HG03159 (cell line): ENCODE results near the gene APOC3.
"Not testable (repeated sequence)": the region's sequence is repeated elsewhere in the genome, so short reads cannot be mapped to it uniquely, and the experiment has no call there.

ENCODE experiments used
- ATAC-seq: cut with Tn5 transposase; IDR thresholded peaks from one replicate; pipeline ENCODE4 v1.9.1; 2021; ENCODE audit warnings: mild to moderate bottlenecking, moderate library complexity; ENCODE audit not compliant: unreplicated experiment

Gene APOC3

DNA sequence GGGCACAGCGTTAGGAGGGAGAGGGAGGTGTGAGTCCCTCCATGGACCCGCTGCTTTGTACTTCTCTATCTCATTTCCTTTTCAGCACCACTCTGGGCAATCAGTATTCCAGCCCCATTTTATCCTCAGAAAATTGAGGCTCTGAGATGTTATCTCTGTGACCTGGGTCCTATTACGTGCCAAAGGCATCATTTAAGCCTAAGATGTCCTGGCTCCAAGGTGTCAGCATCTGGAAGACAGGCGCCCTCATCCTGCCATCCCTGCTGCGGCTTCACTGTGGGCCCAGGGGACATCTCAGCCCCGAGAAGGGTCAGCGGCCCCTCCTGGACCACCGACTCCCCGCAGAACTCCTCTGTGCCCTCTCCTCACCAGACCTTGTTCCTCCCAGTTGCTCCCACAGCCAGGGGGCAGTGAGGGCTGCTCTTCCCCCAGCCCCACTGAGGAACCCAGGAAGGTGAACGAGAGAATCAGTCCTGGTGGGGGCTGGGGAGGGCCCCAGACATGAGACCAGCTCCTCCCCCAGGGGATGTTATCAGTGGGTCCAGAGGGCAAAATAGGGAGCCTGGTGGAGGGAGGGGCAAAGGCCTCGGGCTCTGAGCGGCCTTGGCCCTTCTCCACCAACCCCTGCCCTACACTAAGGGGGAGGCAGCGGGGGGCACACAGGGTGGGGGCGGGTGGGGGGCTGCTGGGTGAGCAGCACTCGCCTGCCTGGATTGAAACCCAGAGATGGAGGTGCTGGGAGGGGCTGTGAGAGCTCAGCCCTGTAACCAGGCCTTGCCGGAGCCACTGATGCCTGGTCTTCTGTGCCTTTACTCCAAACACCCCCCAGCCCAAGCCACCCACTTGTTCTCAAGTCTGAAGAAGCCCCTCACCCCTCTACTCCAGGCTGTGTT is 829 bp upstream of the APOC3 start:
- ATAC-seq = no peak

DNA sequence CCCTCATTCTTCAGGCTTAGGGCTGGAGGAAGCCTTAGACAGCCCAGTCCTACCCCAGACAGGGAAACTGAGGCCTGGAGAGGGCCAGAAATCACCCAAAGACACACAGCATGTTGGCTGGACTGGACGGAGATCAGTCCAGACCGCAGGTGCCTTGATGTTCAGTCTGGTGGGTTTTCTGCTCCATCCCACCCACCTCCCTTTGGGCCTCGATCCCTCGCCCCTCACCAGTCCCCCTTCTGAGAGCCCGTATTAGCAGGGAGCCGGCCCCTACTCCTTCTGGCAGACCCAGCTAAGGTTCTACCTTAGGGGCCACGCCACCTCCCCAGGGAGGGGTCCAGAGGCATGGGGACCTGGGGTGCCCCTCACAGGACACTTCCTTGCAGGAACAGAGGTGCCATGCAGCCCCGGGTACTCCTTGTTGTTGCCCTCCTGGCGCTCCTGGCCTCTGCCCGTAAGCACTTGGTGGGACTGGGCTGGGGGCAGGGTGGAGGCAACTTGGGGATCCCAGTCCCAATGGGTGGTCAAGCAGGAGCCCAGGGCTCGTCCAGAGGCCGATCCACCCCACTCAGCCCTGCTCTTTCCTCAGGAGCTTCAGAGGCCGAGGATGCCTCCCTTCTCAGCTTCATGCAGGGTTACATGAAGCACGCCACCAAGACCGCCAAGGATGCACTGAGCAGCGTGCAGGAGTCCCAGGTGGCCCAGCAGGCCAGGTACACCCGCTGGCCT is 641 bp downstream of the APOC3 start:
- no peak for ATAC-seq

GRCh38 chr11:116831790-116832349 is 2.2 kb downstream of the APOC3 start:
- ATAC-seq = no peak

DNA sequence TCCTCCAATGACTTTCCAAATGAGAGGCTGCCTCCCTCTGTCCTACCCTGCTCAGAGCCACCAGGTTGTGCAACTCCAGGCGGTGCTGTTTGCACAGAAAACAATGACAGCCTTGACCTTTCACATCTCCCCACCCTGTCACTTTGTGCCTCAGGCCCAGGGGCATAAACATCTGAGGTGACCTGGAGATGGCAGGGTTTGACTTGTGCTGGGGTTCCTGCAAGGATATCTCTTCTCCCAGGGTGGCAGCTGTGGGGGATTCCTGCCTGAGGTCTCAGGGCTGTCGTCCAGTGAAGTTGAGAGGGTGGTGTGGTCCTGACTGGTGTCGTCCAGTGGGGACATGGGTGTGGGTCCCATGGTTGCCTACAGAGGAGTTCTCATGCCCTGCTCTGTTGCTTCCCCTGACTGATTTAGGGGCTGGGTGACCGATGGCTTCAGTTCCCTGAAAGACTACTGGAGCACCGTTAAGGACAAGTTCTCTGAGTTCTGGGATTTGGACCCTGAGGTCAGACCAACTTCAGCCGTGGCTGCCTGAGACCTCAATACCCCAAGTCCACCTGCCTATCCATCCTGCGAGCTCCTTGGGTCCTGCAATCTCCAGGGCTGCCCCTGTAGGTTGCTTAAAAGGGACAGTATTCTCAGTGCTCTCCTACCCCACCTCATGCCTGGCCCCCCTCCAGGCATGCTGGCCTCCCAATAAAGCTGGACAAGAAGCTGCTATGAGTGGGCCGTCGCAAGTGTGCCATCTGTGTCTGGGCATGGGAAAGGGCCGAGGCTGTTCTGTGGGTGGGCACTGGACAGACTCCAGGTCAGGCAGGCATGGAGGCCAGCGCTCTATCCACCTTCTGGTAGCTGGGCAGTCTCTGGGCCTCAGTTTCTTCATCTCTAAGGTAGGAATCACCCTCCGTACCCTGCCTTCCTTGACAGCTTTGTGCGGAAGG is 2.9 kb downstream of the APOC3 start:
- ATAC-seq = no peak

GRCh38 chr11:116833491-116833815 is 3.7 kb downstream of the APOC3 start:
- ATAC-seq = no peak

GRCh38 chr11:116833816-116834534 is 4.3 kb downstream of the APOC3 start:
- no peak for ATAC-seq

GRCh38 chr11:116834535-116835041 is 4.9 kb downstream of the APOC3 start:
- not testable (repeated sequence) for ATAC-seq

GRCh38 chr11:116835042-116835772 is 5.5 kb downstream of the APOC3 start:
- ATAC-seq = peak; percentile 25

- peak; percentile 77 for ATAC-seq
These were observed 6.3 kb downstream of the APOC3 start for GRCh38 chr11:116835791-116836631.

DNA sequence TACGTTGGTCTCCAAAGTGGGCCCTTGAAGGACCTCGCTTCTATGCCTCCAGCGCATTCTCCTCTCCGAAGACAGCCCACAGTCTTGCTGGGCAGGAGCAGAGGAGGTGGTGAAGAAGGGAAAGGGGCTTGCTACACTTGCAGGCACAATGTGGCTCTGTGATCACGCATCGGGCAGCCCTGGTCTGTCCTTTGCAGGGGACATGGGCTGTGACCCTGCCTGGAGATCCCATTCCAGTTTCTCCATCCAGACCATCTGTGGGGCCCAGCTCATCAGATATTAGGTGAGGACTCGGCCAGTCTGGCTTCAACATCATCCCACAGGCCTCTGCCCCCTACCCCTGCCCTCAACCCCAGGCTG is 6.9 kb downstream of the APOC3 start:
- no peak for ATAC-seq

- ATAC-seq = no peak
These were observed 7.8 kb downstream of the APOC3 start, which contains the start of gene APOA1 for GRCh38 chr11:116837231-116838091. TSS of gene APOA1 (minus strand) at chr11:116837622. CDS start at chr11:116837387, 235 bp downstream.

- no peak for ATAC-seq
These were observed 8.8 kb downstream of the APOC3 start for GRCh38 chr11:116838321-116839084.

DNA sequence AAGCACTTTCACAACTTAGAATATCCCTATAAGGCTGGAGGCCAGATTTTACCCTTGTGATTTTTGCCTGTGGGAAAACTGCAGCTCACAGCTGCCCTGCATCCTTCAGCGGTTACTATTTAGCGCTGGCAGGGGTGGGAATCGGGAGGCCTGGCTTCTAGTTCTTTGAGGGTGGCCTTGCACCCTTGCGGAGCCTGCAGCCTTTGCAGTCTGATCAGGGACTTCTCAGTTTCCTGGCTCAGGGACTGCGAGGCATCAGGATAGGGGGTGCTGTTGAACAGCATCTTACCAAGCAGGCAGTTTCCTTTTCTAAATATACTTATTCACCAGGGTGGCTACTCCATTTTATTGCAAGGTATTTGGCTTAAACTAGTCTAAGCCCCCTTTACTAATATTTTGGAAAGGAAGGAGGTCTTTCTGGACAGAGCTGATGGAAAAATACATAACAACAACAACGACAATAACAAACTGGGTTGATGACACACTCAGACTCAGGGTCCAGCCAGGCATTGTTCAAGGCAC is 10.6 kb downstream of the APOC3 start:
- ATAC-seq = no peak

DNA sequence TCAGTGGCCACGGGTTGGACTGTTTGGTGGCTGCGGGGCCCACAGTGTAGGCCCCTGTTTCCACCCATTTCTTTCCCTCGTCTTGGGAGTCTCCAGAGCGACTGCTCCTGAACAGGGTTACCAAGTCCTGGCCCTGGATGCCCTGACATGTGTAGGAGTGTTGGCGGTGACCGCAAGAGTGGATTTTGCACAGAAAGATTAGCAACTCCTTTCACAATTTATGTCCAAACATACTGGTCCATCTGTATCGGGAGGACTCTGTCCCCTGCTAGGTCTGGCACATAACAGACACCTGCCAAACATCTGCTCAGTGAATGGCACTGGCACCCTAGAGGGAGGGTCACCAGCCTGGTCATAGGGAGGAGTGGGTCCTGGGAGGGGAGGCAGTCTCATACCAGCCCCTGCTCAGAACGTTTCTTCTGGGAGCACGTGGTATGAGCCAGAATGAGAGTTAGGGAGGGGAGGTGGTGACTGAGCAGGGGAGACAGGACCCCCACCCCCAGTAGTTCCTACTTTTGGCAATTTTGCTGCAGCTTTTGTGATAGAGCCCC is 11.1 kb downstream of the APOC3 start:
- no peak for ATAC-seq

- no peak for ATAC-seq
These were observed 12.4 kb downstream of the APOC3 start for GRCh38 chr11:116842117-116842516.

DNA sequence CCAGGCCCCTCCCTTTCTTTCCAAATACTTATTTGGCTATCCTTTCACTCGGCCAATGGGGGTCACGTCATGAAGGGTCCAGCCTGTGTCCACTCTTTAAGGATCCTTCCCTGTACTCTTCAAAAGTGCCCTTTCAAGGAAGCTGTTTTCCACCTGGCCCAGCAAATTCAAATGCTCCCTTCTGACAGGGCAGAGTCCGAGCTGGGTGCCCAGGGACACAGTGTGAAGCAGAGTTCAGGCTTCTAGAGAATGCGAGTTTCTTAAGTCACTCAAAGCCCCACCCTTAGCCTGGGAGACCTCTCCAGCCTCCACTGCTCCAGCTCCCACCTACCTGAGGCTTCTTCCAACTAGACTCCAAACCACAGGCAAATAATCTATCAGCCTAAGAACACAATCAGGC is 13.2 kb downstream of the APOC3 start:
- ATAC-seq = no peak
